Measurements from ENCODE around the gene ZBTB22. TPM values are rescaled to one million over a fixed set of nuclear protein-coding genes. Genes with fewer than 3 reads are reported as not detected.
A peak's percentile ranks its signal among the peaks of the same experiment; 100 is the strongest.

Gene ZBTB22
- total RNA-seq, 2 experiments from 2014 or later: 4.5 to 4.6 TPM

DNA sequence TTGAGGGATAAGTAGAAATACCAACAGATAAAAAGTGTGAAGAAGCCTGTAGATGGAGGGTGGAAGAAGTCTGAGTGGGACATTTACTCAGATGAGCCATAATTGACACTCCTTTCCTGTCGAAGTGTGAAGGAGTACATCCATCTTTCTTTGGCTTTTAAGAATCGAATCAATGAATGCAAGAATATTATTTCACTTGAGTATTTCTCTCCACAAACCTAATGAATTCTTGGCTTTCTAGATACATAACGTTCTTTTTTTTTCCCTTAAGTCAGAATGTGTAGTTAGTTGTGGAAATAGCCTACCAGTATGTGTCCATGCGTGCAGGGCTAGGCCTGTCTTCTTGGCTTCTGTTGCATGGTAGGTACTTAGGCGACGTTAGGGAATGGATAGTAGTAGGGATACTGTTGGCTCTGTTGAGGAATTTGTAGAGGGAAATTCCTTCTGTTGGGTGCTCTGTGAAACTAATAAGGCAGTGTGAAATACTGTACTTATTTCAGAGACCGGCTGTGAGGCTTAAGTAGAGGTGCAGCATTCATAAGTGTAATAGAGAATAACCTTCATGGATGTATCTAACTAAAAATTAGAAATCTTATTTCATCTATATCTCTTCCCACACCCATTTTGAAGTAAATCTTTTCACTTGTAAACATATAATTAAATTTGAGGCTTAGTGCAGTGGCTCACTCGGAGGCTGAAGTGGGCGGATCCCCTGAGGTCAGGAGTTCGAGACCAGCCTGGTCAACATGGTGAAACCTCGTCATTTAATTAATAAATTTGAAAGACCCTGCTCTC lies 44.2 kb downstream of the ZBTB22 start:
- no peak for DNase-seq
- H3K4me1 Mint-ChIP-seq: peaks cover 39% of the 10 kb centered on the region
- no peaks in the 10 kb centered on the region for H3K27me3 Mint-ChIP-seq
- H3K9me3 Mint-ChIP-seq: no peaks in the 10 kb centered on the region
- H3K27ac Mint-ChIP-seq: peak overlapping the region; percentile 100
- H3K36me3 Mint-ChIP-seq: peaks cover 56% of the 10 kb centered on the region
- H3K4me3 Mint-ChIP-seq: peak overlapping the region; percentile 95

DNA sequence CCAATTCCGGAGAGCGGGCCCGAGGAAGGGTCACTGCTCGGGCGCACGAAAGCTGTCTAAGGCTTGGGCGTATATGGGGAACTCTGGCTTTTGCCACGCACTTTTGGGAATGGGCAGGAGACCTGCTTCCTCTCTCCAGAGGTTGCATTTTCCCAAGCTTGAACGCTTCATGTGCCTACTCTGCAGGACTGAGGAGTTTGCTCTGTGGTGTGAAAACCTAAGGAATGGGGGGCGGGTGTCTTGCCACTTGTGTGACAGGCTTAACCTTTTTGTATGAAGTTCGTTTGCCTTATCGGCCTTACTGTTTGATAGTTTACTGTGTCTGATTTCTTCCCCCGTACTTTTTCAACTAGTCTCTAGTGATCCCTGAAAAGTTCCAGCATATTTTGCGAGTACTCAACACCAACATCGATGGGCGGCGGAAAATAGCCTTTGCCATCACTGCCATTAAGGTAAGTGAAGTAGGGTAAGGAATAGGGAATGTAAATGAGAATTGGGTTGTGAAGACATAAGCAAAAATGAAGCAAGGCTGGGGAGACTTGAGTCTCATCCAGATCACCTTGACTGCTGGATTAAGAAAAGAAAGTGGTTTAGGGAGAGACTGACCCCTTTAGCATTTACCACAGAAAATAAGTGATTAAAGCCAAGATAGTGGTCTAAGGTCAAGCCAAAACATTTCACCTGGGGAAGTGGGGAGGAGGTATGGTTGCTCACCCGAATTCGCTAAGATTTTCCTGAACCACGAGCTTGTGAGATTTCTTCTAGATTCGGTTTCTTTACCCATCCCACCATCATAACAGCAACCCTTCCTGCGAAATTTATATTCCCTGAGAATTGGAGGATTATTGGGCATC lies 45.0 kb downstream of the ZBTB22 start:
- Mint-ChIP-seq H3K36me3 (peaks cover 63% of the 10 kb centered on the region), H3K27me3 (no peaks in the 10 kb centered on the region), H3K4me3 (peak overlapping the region; percentile 95), H3K4me1 (peaks cover 33% of the 10 kb centered on the region), H3K9me3 (no peaks in the 10 kb centered on the region), H3K27ac (peak overlapping the region; percentile 100)
- DNase-seq: no peak

DNA sequence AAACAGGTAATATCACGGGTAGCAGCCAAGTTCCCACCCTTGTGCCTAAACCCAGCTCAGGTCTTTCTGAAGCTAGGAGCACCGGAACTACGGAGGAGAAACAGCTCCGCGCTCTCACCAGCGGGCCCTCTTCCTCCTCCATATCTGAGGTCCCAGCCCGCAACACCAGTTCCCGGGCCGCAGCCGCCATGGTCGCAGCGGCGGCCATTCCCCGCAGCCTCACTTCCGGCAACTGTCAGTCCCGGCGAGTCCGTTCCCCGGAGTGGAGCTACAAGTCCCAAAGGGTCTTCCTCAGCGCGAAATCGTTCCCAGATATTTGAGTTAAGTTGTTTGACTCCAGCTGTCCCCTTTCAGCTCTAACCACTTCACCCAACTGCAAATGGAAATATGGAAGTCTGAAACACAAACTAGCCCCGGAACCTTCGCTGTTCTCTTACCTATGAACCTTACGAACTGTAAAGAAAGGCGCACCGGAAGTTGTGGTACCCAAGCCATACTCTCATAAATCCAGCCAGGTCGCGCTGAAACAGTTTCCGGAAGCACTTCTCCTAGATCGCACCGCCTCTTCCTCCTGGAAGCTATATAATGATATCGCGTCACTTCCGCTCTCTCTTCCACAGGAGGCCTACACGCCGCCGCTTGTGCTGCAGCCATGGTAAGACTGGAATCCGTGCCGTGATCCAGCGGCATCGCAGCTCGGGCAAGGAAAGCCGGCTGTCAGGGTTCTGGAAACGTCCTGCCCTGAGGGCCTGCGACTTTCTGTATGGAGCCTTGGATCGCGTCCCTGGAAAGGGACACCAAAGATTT lies 45.9 kb downstream of the ZBTB22 start, which contains the start of the genes RPS18 and VPS52:
TSS of gene RPS18 (plus strand) at position 608 of the 807 bp plus-strand sequence. CDS start at position 653, 45 bp downstream.
TSS of gene VPS52 (minus strand) at position 409 of the 807 bp plus-strand sequence. CDS start at position 208, 201 bp downstream.
- no peaks in the 10 kb centered on the region for H3K27me3 Mint-ChIP-seq
- no peaks in the 10 kb centered on the region for H3K9me3 Mint-ChIP-seq
- peaks cover 30% of the 10 kb centered on the region for H3K4me1 Mint-ChIP-seq
- H3K36me3 Mint-ChIP-seq: peaks cover 64% of the 10 kb centered on the region
- H3K27ac Mint-ChIP-seq: peak within 1 kb of the TSS; percentile 100
- peak within 1 kb of the TSS; percentile 95 for H3K4me3 Mint-ChIP-seq
- peak; percentile 87 for DNase-seq

DNA sequence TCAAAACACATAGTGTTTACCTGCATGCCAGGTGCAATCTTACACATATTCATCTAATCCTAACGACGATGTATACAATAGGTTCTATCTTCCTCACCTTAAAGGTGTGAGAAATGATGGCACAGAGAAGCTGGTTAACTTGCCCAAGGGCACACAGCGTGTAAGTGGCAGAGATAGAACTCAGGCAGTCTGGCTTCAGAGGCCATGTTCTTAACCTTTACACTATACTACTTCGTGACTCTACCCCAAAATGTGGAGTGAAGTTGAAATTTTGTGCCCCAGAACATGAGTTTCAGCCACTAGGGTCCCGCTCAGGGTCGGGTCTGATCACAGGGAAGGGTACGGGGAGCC lies 46.5 kb downstream of the ZBTB22 start:
- DNase-seq: no peak
- H3K36me3 Mint-ChIP-seq: peaks cover 58% of the 10 kb centered on the region
- H3K27ac Mint-ChIP-seq: peak overlapping the region; percentile 100
- peaks cover 25% of the 10 kb centered on the region for H3K4me1 Mint-ChIP-seq
- H3K27me3 Mint-ChIP-seq: no peaks in the 10 kb centered on the region
- no peaks in the 10 kb centered on the region for H3K9me3 Mint-ChIP-seq
- peak overlapping the region; percentile 95 for H3K4me3 Mint-ChIP-seq

Other genes with a start within 250 kb of the ZBTB22 start
- gene HLA-DPA1, start 244.1 kb downstream of the ZBTB22 start, total RNA-seq: 10 to 100 TPM; 14.7 to 16.3 TPM
- 1 to 10 TPM; 8.2 to 9.3 TPM for gene HLA-DPB1, start 241.8 kb downstream of the ZBTB22 start, total RNA-seq
- 1 to 10 TPM; 1.0 to 1.1 TPM for gene COL11A2, start 125.3 kb downstream of the ZBTB22 start, total RNA-seq
- gene RXRB, start 117.1 kb downstream of the ZBTB22 start, total RNA-seq: 10 to 100 TPM; 40.4 to 42.1 TPM
- 10 to 100 TPM; 51.0 to 55.6 TPM for gene SLC39A7, start 116.9 kb downstream of the ZBTB22 start, total RNA-seq
- gene HSD17B8, start 113.1 kb downstream of the ZBTB22 start, total RNA-seq: 10 to 100 TPM; 31.1 to 32.6 TPM
- 10 to 100 TPM; 35.3 to 35.8 TPM for gene RING1, start 109.2 kb downstream of the ZBTB22 start, total RNA-seq
- 10 to 100 TPM; 43.4 to 44.6 TPM for gene VPS52, start 45.9 kb downstream of the ZBTB22 start, total RNA-seq
- gene RPS18, start 45.7 kb downstream of the ZBTB22 start, total RNA-seq: 1,000 to 10,000 TPM; 3,940 to 3,999 TPM
- gene B3GALT4, start 40.6 kb downstream of the ZBTB22 start, total RNA-seq: 1 to 10 TPM; 1.8 to 2.1 TPM
- gene WDR46, start 28.5 kb downstream of the ZBTB22 start, total RNA-seq: 100 to 1,000 TPM; 105 to 107 TPM
- gene PFDN6, start 28.1 kb downstream of the ZBTB22 start, total RNA-seq: 100 to 1,000 TPM; 106 to 107 TPM
- 10 to 100 TPM; 15.0 to 17.7 TPM for gene RGL2, start 18.8 kb downstream of the ZBTB22 start, total RNA-seq
- gene TAPBP, start 3.7 kb downstream of the ZBTB22 start, total RNA-seq: 100 to 1,000 TPM; 201 to 204 TPM
- gene DAXX, start 5.2 kb upstream of the ZBTB22 start, total RNA-seq: 10 to 100 TPM; 84.8 to 94.3 TPM
- gene KIFC1, start 74.1 kb upstream of the ZBTB22 start, total RNA-seq: 10 to 100 TPM; 74.1 to 76.9 TPM
- gene PHF1, start 93.3 kb upstream of the ZBTB22 start, total RNA-seq: 10 to 100 TPM; 23.5 to 26.0 TPM
- gene CUTA, start 100.4 kb upstream of the ZBTB22 start, total RNA-seq: 100 to 1,000 TPM; 125 to 126 TPM
- gene SYNGAP1, start 102.3 kb upstream of the ZBTB22 start, total RNA-seq: 10 to 100 TPM; 26.4 to 29.3 TPM
- 10 to 100 TPM; 11.3 to 11.7 TPM for gene ZBTB9, start 136.8 kb upstream of the ZBTB22 start, total RNA-seq